Psoas muscle (tissue), 8 donors: ENCODE results near the gene CDC42BPG. TPM values are rescaled to one million over a fixed set of nuclear protein-coding genes. Genes with fewer than 3 reads are reported as not detected.

Source experiments
- ATAC-seq, 4 donors: fragments of 200-7000 bp; cut with Tn5 transposase; one replicate each; pipeline ENCODE4 v1.9.1; 2020; ENCODE audit warnings: moderate library complexity in 3 of 4, mild to moderate bottlenecking in 2 of 4
- DNase-seq, 2 donors: peaks; one replicate each; pipeline ENCODE4 v3.0.0-alpha.2; 2020
- H3K27ac ChIP-seq: fragments of 200-600 bp; one replicate; pipeline ENCODE4 v1.8.0; 2022
- H3K27me3 ChIP-seq, 3 donors: fragments of 200-600 bp in 1 of 3; one replicate each; pipeline versions ENCODE4 v1.6.1 to v1.8.0; 2013 to 2022; ENCODE audit warnings: low read length in 2 of 3, mild to moderate bottlenecking in 2 of 3, moderate library complexity in 1 of 3; ENCODE audit not compliant: insufficient read depth in 3 of 3
- H3K36me3 ChIP-seq, 2 donors: fragments of 200-600 bp in 1 of 2; one replicate each; pipeline versions ENCODE4 v1.6.1 to v1.8.0; 2013 to 2022; ENCODE audit warnings: low read depth in 1 of 2, mild to moderate bottlenecking in 1 of 2, moderate library complexity in 1 of 2; ENCODE audit not compliant: insufficient read depth in 1 of 2
- H3K4me1 ChIP-seq: fragments of 200-600 bp; one replicate; pipeline ENCODE4 v1.8.0; 2022
- H3K4me3 ChIP-seq: fragments of 200-600 bp; one replicate; pipeline ENCODE4 v1.8.0; 2022; ENCODE audit warnings: mild to moderate bottlenecking
- H3K9me3 ChIP-seq: fragments of 200-600 bp; one replicate; pipeline ENCODE4 v1.8.0; 2022
- CTCF ChIP-seq: fragments of 200-600 bp; IDR thresholded peaks from one replicate; pipeline ENCODE4 v1.8.0; 2022; ENCODE audit warnings: antibody characterized with exemption
- WGBS, 3 donors: extraction: QIAGEN DNeasy Blood & Tissue Kit; methylation state at CpG; one replicate each; pipeline versions ENCODE4 v1.1.6 to v1.1.7; 2013; 5-methylcytosine and 5-hydroxymethylcytosine counted together
- intact Hi-C, 2 donors: fragments of 100-400 bp; cut with DNase I; formaldehyde crosslinking; loops; one replicate each; pipeline versions ENCODE4 v1.11.0 to v1.14.2; 2022
- polyA plus RNA-seq, 3 donors: library from polyadenylated mRNA; stranded (reverse); fragments of 200-250 nt; gene quantifications; one replicate each; pipeline ENCODE4 v1.2.3, GENCODE V29; 2013
- total RNA-seq, 4 donors: library from RNA; stranded (reverse); fragmentation: NEBNext Ultra II Directional in 2 of 4; extraction: Animal tissue kit (Norgen Biotek cat#: 25700) in 2 of 4; gene quantifications; one replicate each; pipeline versions ENCODE4 v1.2.1 to v1.2.4, GENCODE V29; 2021 to 2023
- donor health status: healthy with polysubstance abuse.
- donor health status: DM: no; HTN: no; CAD: no; lungs with moderate emphysema.
- donor health status: Bipolar disorder and iron deficiency.
- donor health status: healthy.
- donor health status: DM: yes; HTN: yes; CAD: no.
- donor health status: DM: no; HTN: no; CAD: no.
- donor health status: DM: no; HTN: no; CAD: no.
- donor health status: DM: yes; HTN: yes; CAD: no.

CDC42BPG gene
- total and polyA plus RNA-seq, 7 donors: 0.04 to 2.2 (median 0.06) TPM; not detected in 1

- no peaks in the 10 kb centered on the region for H3K4me1 ChIP-seq
- no peaks in the 10 kb centered on the region for H3K9me3 ChIP-seq
- WGBS, 3 donors: 83 to 92% (median 88%) methylated on average over 22 to 25 of the region's 25 CpGs
- H3K36me3 ChIP-seq: no peaks in the 10 kb centered on the region
- H3K4me3 ChIP-seq: no peak overlapping the region
- H3K27ac ChIP-seq: no peak overlapping the region
- DNase-seq (no peak), ATAC-seq (no peak)
- no peaks in the 10 kb centered on the region for H3K27me3 ChIP-seq
- TF ChIP-seq CTCF: no peak
- intact Hi-C loops: no loop called here
These were observed 10.3 kb downstream of the CDC42BPG start for GRCh38 chr11:64834031-64834722.

GRCh38 chr11:64833509-64833908 is 10.9 kb downstream of the CDC42BPG start:
- Histone ChIP-seq H3K4me3 (no peak overlapping the region), H3K9me3 (no peaks in the 10 kb centered on the region), H3K27me3 (no peaks in the 10 kb centered on the region), H3K36me3 (no peaks in the 10 kb centered on the region), H3K27ac (no peak overlapping the region), H3K4me1 (no peaks in the 10 kb centered on the region)
- intact Hi-C loops: no loop called here
- TF ChIP-seq CTCF: no peak
- DNase-seq: no peak
- ATAC-seq: no peak
- WGBS, 3 donors: 86 to 94% (median 89%) methylated on average over 8 to 10 of the region's 10 CpGs

GRCh38 chr11:64833198-64833502 is 11.3 kb downstream of the CDC42BPG start:
- TF ChIP-seq CTCF: no peak
- intact Hi-C loops: no loop called here

GRCh38 chr11:64832467-64833197 is 11.8 kb downstream of the CDC42BPG start:
- intact Hi-C loops: no loop called here
- WGBS, 3 donors: 94 to 96% (median 95%) methylated on average over 20 to 21 of the region's 21 CpGs

More at GRCh38 chr11:64833198-64833502, 11.3 kb downstream of the CDC42BPG start:
- Histone ChIP-seq H3K27me3 (no peaks in the 10 kb centered on the region), H3K4me1 (no peaks in the 10 kb centered on the region), H3K9me3 (no peaks in the 10 kb centered on the region), H3K27ac (no peak overlapping the region), H3K36me3 (no peaks in the 10 kb centered on the region), H3K4me3 (no peak overlapping the region)
- WGBS, 3 donors: 88 to 96% (median 90%) methylated on average over 12 of the region's 12 CpGs
- no peak for DNase-seq
- ATAC-seq: no peak

More at GRCh38 chr11:64832467-64833197, 11.8 kb downstream of the CDC42BPG start:
- Histone ChIP-seq H3K9me3 (no peaks in the 10 kb centered on the region), H3K4me1 (no peaks in the 10 kb centered on the region), H3K27ac (no peak overlapping the region), H3K4me3 (no peak overlapping the region), H3K36me3 (no peaks in the 10 kb centered on the region), H3K27me3 (no peaks in the 10 kb centered on the region)
- DNase-seq (peak in 1 of 2 donors; percentile 47), ATAC-seq (no peak)
- no peak for TF ChIP-seq CTCF
